HG03025 (cell line): ENCODE measurements around the gene MED6.

ENCODE experiments used
- ATAC-seq: cut with Tn5 transposase; IDR thresholded peaks from one replicate; pipeline ENCODE4 v1.9.1; 2021; ENCODE audit warnings: mild to moderate bottlenecking, moderate library complexity; ENCODE audit not compliant: unreplicated experiment, low FRiP score

MED6 gene

GRCh38 chr14:70600382-70601157 is at the start of gene MED6:
MED6 (minus strand) TSS chr14:70600655; CDS start chr14:70600637, 18 bp downstream.
- peak; percentile 80 for ATAC-seq

GRCh38 chr14:70649803-70650202 is 49.3 kb upstream of the MED6 start:
- ATAC-seq = no peak

- no peak for ATAC-seq
These were observed 47.9 kb upstream of the MED6 start for GRCh38 chr14:70648346-70648745.

- no peak for ATAC-seq
These were observed 46.2 kb upstream of the MED6 start for GRCh38 chr14:70646705-70647104.

- no peak for ATAC-seq
These were observed 45.4 kb upstream of the MED6 start for GRCh38 chr14:70645892-70646291.

GRCh38 chr14:70643967-70644366 is 43.5 kb upstream of the MED6 start:
- no peak for ATAC-seq

GRCh38 chr14:70642303-70643235 is 42.1 kb upstream of the MED6 start:
- no peak for ATAC-seq

- no peak for ATAC-seq
These were observed 41.3 kb upstream of the MED6 start, which contains the start of gene TTC9 for GRCh38 chr14:70641548-70642302. TTC9 (plus strand) TSS chr14:70641916; CDS start chr14:70642130, 214 bp downstream.

- ATAC-seq = no peak
These were observed 40.6 kb upstream of the MED6 start for GRCh38 chr14:70640938-70641547.

GRCh38 chr14:70638416-70638815 is 38.0 kb upstream of the MED6 start:
- no peak for ATAC-seq

- ATAC-seq = no peak
These were observed 35.6 kb upstream of the MED6 start for GRCh38 chr14:70635971-70636595.

GRCh38 chr14:70631948-70632347 is 31.5 kb upstream of the MED6 start:
- ATAC-seq = no peak

GRCh38 chr14:70624972-70625371 is 24.5 kb upstream of the MED6 start:
- no peak for ATAC-seq

GRCh38 chr14:70622111-70622712 is 21.8 kb upstream of the MED6 start:
- no peak for ATAC-seq

- no peak for ATAC-seq
These were observed 19.3 kb upstream of the MED6 start for GRCh38 chr14:70619708-70620107.

- ATAC-seq = no peak
These were observed 17.9 kb upstream of the MED6 start for GRCh38 chr14:70618314-70618713.

- ATAC-seq = no peak
These were observed 16.2 kb upstream of the MED6 start for GRCh38 chr14:70616646-70617045.

- no peak for ATAC-seq
These were observed 10.8 kb upstream of the MED6 start for GRCh38 chr14:70611216-70611615.

GRCh38 chr14:70602254-70602653 is 1.8 kb upstream of the MED6 start:
- no peak for ATAC-seq
